Ishikawa (cell line): Measurements from ENCODE around the gene TBC1D14.

Experiments used
- CEBPB ChIP-seq: IDR thresholded peaks from 2 replicates; pipeline ENCODE4 v1.6.1; 2012
- EGR1 ChIP-seq: IDR thresholded peaks from 2 replicates; pipeline ENCODE4 v1.6.1; 2012
- EP300 ChIP-seq: IDR thresholded peaks from 2 replicates; pipeline ENCODE4 v1.6.1; 2012; ENCODE audit warnings: borderline replicate concordance
- FOXM1 ChIP-seq: IDR thresholded peaks from 2 replicates; pipeline ENCODE4 v1.6.1; 2012; ENCODE audit warnings: low read depth, borderline replicate concordance
- NFIC ChIP-seq: IDR thresholded peaks from 2 replicates; pipeline ENCODE4 v1.6.1; 2012
- RAD21 ChIP-seq: IDR thresholded peaks from 2 replicates; pipeline ENCODE4 v1.6.1; 2012; ENCODE audit warnings: low read depth
- REST ChIP-seq: IDR thresholded peaks from 2 replicates; pipeline ENCODE4 v1.6.1; 2012; ENCODE audit warnings: low read depth, mild to moderate bottlenecking
- TAF1 ChIP-seq: IDR thresholded peaks from 2 replicates; pipeline ENCODE4 v1.6.1; 2012; ENCODE audit warnings: low read depth, mild to moderate bottlenecking
- YY1 ChIP-seq: IDR thresholded peaks from 2 replicates; pipeline ENCODE4 v1.6.1; 2012; ENCODE audit warnings: low read depth
- TF ChIP-seq, protein P1 (sequence below): IDR thresholded peaks from 2 replicates; pipeline ENCODE4 v1.6.1; 2012

DNA sequence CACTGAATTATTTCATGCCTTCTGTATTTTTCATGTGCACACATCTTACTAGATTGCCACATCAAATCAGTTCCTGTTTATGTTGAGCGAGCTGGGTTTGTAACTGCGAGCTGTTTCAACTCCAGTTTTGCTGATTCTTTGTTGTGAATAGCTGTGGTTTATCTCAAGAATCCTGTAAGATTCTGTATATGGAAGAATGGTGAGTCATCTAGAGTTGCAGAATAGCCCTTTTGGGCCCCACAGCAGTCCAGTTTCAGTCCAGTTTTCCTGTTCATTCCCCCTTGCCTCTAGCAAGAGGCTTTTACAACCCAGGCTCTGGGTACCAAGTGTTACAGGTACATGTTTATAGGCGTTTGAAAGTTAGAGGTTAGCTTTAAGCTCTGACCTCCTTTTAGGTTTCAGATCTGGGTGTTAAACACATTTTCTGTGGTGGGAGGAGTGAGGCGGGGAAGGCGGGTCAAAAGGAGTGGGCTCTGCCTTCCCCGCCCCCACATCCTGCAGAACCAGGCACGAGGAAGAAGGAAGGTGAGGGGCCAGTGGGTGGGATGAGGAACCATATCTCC, 32.7 kb downstream of the TBC1D14 start:
- no peak for TF ChIP-seq YY1
- no peak for TF ChIP-seq CEBPB
- no peak for TF ChIP-seq REST
- TF ChIP-seq TAF1 = no peak
- no peak for TF ChIP-seq FOXM1
- TF ChIP-seq EGR1 = no peak
- TF ChIP-seq, protein P1, sequence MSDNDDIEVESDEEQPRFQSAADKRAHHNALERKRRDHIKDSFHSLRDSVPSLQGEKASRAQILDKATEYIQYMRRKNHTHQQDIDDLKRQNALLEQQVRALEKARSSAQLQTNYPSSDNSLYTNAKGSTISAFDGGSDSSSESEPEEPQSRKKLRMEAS = no peak
- TF ChIP-seq EP300 = no peak
- no peak for TF ChIP-seq RAD21
- no peak for TF ChIP-seq NFIC
